Adrenal gland (tissue), 12 donors: Measurements from ENCODE around the gene GPRC5C. TPM values are rescaled to one million over a fixed set of nuclear protein-coding genes. Genes with fewer than 3 reads are reported as not detected.

Experiments used
- DNase-seq, 7 donors: peaks; one replicate each; pipeline ENCODE4 v3.0.0-alpha.2; 2019 to 2020
- H3K27ac ChIP-seq, 5 donors: fragments of 200-600 bp; sonication (generic) in 4 of 5; 1 replicate in 3 of 5; 2 replicates in 2 of 5; pipeline versions ENCODE4 v1.5.1 to v1.8.0; 2016 to 2020; ENCODE audit warnings: mild to moderate bottlenecking in 1 of 5
- H3K27me3 ChIP-seq: fragments of 200-600 bp; 2 replicates; pipeline ENCODE4 v1.8.0; 2021
- H3K36me3 ChIP-seq, 2 donors: fragments of 200-600 bp; replicated peaks in 1 of 2; 1 replicate in 1 of 2; 2 replicates in 1 of 2; pipeline versions ENCODE4 v1.5.1 to v1.8.0; 2018 to 2022
- H3K4me1 ChIP-seq, 2 donors: fragments of 200-600 bp; replicated peaks in 1 of 2; 1 replicate in 1 of 2; 2 replicates in 1 of 2; pipeline versions ENCODE4 v1.5.1 to v1.8.0; 2018 to 2021
- H3K4me3 ChIP-seq, 4 donors: fragments of 200-600 bp; sonication (generic) in 3 of 4; one replicate each; pipeline ENCODE4 v1.5.1; 2016 to 2018
- H3K9me3 ChIP-seq, 3 donors: fragments of 200-600 bp; sonication (generic) in 1 of 3; replicated peaks in 1 of 3; 1 replicate in 2 of 3; 2 replicates in 1 of 3; pipeline versions ENCODE4 v1.5.1 to v1.8.0; 2016 to 2021
- POLR2A ChIP-seq, 2 donors: fragments of 450-650 bp; IDR thresholded peaks; one replicate each; pipeline ENCODE4 v1.6.1; 2017; ENCODE audit warnings: antibody characterized with exemption in 2 of 2, mild to moderate bottlenecking in 2 of 2, moderate library complexity in 1 of 2
- WGBS, 4 donors: extraction: QIAGEN DNeasy Blood & Tissue Kit in 2 of 4; methylation state at CpG; one replicate each; pipeline versions ENCODE4 v1.1.5 to v1.1.7; 2013 to 2017; 5-methylcytosine and 5-hydroxymethylcytosine counted together
- intact Hi-C, 2 donors: fragments of 100-400 bp; cut with DNase I; formaldehyde crosslinking; loops; one replicate each; pipeline versions ENCODE4 v1.14.1 to v1.15.0; 2022 to 2023
- polyA plus RNA-seq, 3 donors: library from polyadenylated mRNA; stranded (reverse); fragments of 200-250 nt in 2 of 3; fragments of 350-450 nt in 1 of 3; fragmentation: Illumina TruSeq in 1 of 3; extraction: RNeasy Lipid Tissue Mini Kit (QIAGEN cat#74804) in 1 of 3; gene quantifications; one replicate each; pipeline ENCODE4 v1.2.3, GENCODE V29; 2013 to 2014
- total RNA-seq, 9 donors: library from RNA; depleted of rRNA in 4 of 9; stranded (reverse); fragments of >200 nt in 4 of 9; fragments of 120-200 nt in 1 of 9; fragmentation: NEBNext Ultra II Directional in 1 of 9; extraction: Animal tissue kit (Norgen Biotek cat#: 25700) in 1 of 9; gene quantifications; one replicate each; pipeline versions ENCODE4 v1.1.0 to v1.2.4, GENCODE V29; 2013 to 2023
- TF ChIP-seq, protein P1 (sequence below), 6 experiments: fragments of 450-650 bp in 4 of 6; fragments of 200-600 bp in 2 of 6; sonication (generic) in 1 of 6; IDR thresholded peaks; 1 replicate in 5 of 6; 2 replicates in 1 of 6; pipeline versions ENCODE4 v1.5.1 to v1.8.0; 2016 to 2021; ENCODE audit warnings: antibody characterized with exemption in 6 of 6, mild to moderate bottlenecking in 2 of 6, moderate library complexity in 1 of 6
- donor health status: healthy with polysubstance abuse.
- donor health status: Bipolar disorder and iron deficiency.
- donor health status: DM: yes; HTN: yes; CAD: no.
- donor health status: DM: no; HTN: no; CAD: no.
- donor health status: DM: no; HTN: no; CAD: no.
- donor health status: DM: yes; HTN: yes; CAD: no.

Gene GPRC5C
- total and polyA plus RNA-seq, 12 donors, result 2.7 to 67.2 (median 30.5) TPM

DNA sequence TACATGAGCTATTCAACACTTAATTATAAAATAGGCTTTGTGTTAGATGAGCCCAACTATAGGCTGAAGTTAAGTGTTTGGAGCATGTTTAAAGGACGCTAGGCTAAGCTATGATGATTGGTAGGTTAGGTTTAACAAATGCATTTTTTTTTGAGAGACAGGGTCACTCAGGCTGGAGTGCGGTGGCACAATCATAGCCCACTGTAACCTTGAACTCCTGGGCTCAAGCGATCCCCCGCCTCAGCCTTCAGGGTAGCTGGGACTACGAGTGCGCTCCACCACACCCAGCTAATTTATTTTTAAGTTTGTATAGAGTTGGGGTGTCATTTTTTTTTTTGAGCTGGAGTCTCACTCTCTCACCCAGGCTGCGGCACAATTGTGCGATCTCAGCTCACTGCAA lies 19.3 kb upstream of the GPRC5C start:
- Histone ChIP-seq H3K9me3 (no peaks in the 10 kb centered on the region), H3K4me3 (no peak overlapping the region), H3K36me3 (no peaks in the 10 kb centered on the region), H3K4me1 (no peaks in the 10 kb centered on the region), H3K27me3 (no peaks in the 10 kb centered on the region), H3K27ac (no peak overlapping the region)
- no peak for DNase-seq
- intact Hi-C loops, result no loop called here
- no peak for TF ChIP-seq POLR2A (IDR thresholded peaks at IDR 0.05)
- TF ChIP-seq, protein P1, sequence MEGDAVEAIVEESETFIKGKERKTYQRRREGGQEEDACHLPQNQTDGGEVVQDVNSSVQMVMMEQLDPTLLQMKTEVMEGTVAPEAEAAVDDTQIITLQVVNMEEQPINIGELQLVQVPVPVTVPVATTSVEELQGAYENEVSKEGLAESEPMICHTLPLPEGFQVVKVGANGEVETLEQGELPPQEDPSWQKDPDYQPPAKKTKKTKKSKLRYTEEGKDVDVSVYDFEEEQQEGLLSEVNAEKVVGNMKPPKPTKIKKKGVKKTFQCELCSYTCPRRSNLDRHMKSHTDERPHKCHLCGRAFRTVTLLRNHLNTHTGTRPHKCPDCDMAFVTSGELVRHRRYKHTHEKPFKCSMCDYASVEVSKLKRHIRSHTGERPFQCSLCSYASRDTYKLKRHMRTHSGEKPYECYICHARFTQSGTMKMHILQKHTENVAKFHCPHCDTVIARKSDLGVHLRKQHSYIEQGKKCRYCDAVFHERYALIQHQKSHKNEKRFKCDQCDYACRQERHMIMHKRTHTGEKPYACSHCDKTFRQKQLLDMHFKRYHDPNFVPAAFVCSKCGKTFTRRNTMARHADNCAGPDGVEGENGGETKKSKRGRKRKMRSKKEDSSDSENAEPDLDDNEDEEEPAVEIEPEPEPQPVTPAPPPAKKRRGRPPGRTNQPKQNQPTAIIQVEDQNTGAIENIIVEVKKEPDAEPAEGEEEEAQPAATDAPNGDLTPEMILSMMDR (IDR thresholded peaks at IDR 0.05), result no peak
- 86 to 95% (median 91%) methylated on average over 8 of the region's 8 CpGs for WGBS, 4 donors

DNA sequence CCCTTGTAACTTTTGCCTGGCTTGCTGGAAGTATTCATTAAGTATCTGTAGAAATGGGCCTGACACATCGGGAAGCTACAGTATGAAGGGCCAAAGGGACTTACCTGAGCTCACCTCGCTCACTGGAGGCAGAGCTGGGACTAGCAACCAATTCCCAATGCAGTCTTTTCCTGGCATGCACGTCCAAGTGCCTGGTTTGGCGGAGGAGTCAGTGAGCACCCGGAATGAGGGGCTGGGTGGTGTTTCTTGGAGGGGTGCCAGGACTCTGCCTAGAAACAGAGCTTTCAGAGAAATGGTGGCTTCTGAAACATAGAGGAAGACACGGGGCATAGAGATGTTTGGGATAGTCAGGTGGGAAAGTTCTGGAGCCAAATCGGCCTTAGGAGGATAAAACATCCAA lies 18.4 kb upstream of the GPRC5C start:
- no peaks in the 10 kb centered on the region for H3K4me1 ChIP-seq
- WGBS, 4 donors, result 77 to 85% (median 82%) methylated on average over 7 of the region's 7 CpGs
- no peaks in the 10 kb centered on the region for H3K27me3 ChIP-seq
- H3K27ac ChIP-seq, result no peak overlapping the region
- no peaks in the 10 kb centered on the region for H3K36me3 ChIP-seq
- no peak overlapping the region for H3K4me3 ChIP-seq
- TF ChIP-seq POLR2A (IDR thresholded peaks at IDR 0.05), result no peak
- TF ChIP-seq, protein P1 (IDR thresholded peaks at IDR 0.05), result no peak
- intact Hi-C loops, result no loop called here
- no peak for DNase-seq
- H3K9me3 ChIP-seq, result no peaks in the 10 kb centered on the region

DNA sequence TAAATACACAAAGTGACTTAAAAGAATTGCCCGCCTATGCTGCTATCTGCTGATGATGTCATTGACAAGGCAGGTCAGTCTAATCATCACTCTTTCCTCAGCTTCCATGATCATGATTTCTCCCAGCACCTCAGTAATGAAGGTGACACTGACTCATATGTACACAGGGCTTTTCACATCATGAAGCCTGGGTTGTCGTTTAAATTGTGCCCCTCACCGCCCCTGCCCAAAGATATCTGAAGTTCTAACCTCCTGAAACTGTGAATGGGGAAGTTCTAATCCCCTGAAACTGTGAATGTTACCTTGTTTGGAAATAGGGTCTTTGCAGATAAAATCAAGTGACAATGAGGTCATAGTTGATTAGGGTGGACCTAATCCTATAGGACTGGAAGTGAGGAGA lies 17.4 kb upstream of the GPRC5C start:
- Histone ChIP-seq H3K27ac (no peak overlapping the region), H3K4me1 (no peaks in the 10 kb centered on the region), H3K4me3 (no peak overlapping the region), H3K36me3 (no peaks in the 10 kb centered on the region), H3K27me3 (no peaks in the 10 kb centered on the region), H3K9me3 (no peaks in the 10 kb centered on the region)
- no peak for DNase-seq
- intact Hi-C loops, result no loop called here
- WGBS, 4 donors, result 83 to 89% (median 87%) methylated on average over 3 of the region's 3 CpGs
- no peak for TF ChIP-seq POLR2A (IDR thresholded peaks at IDR 0.05)
- TF ChIP-seq, protein P1 (IDR thresholded peaks at IDR 0.05), result no peak

DNA sequence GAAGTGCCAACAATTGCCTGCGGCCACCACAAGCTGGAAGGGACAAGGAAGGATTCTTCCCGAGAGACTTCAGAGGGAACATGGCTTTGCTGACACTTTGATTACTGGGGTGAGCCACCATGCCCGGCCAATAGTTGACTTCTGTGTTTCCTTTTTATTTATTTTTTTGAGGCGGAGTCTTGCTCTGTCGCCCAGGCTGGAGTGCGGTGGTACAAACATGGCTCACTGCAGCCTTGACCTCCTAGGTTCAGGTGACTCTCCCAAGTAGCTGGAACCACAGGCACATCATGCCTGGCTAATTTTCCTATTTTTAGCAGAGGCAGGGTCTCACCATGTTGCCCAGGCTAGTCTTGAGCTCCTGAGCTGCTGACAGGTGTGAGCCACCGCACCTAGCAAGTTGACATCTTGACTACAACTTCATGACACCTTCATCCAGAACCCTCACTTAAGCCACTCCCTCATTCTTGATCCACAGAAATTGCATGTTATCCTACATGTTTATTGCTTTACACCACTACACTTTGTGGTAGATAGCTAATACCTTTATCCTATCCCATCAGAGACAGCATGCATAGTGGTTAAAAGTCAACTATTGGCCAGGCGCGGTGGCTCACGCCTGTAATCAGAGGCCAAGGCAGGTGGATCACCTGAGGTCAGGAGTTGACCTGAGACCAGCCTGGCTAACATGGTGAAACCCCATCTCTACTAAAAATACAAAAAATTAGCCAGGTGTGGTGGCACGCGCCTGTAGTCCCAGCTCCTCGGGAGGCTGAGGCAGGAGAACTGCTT lies 16.1 kb upstream of the GPRC5C start:
- Histone ChIP-seq H3K27ac (no peak overlapping the region), H3K4me1 (no peaks in the 10 kb centered on the region), H3K27me3 (no peaks in the 10 kb centered on the region), H3K36me3 (no peaks in the 10 kb centered on the region), H3K9me3 (no peaks in the 10 kb centered on the region), H3K4me3 (no peak overlapping the region)
- TF ChIP-seq, protein P1 (IDR thresholded peaks at IDR 0.05), result no peak
- no peak for TF ChIP-seq POLR2A (IDR thresholded peaks at IDR 0.05)
- 88 to 94% (median 92%) methylated on average over 13 of the region's 13 CpGs for WGBS, 4 donors
- DNase-seq, result no peak
- intact Hi-C loops, result no loop called here
